IPS-NIHi11 (cell line): ENCODE data around the gene MGRN1.

Experiments
- DNase-seq: peaks from one replicate; pipeline ENCODE4 v3.0.0; 2012; ENCODE audit warnings: mixed read lengths, low spot score

The MGRN1 gene

DNA sequence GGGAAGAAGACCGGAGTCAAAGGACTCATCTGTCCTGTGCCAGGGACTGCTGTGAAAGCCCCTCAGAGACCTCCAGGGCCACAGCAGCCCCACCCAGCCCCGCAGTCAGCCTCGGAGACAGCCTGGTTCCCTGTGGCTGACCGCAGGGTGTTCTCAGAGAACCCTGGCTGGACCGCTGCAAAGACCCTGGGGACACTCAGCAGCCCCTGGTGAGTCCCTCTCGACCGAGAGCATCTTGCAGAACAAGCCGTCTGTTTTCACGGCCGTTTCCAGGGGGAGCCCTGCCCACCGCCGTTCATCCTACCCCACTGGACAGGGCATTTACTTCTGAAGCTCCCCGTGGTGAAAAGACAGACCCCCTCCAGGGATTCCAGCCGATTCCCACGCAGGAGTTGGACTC, 20.2 kb upstream of the MGRN1 start:
- DNase-seq: no peak

DNA sequence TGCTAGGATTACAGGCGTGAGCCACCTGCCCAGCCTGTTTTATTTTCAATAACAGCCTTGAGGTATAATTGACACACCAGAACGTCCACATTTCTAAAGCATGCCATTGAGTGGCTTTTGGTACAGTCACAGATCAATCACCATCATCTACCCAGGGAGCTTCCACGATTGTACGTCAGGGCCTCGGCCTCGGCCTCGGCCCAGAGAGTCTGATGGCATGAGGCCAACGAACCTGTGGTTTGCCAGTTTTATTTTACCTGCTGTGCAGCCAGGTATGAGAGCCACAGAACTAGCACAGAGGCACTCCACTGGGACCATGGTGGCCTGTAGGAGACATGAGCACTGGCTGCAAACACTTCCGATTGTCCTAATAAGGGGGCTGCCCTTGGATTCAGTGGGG, 18.3 kb upstream of the MGRN1 start:
- no peak for DNase-seq

DNA sequence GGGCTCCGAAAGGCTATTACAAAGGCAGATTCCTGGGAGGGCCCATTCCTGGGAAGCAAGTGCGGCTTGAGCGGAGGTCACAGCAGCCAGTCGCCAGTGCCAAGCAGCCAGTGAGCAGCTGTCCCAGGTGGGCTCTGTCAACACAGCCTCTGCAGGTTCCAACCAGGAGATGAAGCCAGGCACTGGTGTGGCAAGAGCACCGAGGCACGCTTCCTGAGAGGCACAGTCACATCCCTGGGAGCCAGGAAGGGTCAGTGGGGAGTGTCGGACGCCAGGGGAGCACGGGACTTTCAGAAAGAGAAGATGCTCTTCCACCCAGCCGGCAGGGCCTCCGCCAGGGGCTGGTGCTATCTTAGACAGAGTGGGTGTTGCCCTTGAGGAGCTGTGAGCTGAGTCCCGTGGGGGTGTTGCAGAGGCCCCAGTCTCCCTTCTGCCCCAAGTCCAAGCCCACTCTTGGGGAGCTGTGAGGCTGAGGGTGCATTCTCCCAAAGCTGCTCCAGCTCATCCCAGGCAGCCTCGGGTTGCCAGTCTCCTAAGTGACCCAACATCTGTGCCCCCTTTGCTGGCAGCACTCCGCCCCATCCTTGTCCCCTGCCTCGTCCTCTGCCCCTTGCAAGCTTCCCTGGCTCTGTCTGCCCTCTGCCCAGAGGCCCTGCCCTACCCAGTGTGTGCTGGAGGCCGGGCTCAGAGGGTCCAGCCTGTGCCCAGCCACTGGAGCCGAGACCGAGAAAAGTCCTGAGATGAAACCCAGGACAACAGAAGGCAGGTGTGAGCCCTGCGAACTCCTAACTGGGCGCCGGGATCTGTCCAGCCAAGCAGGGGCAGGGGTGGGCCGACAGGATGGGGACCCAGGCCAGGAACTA, 16.6 kb upstream of the MGRN1 start:
- no peak for DNase-seq

DNA sequence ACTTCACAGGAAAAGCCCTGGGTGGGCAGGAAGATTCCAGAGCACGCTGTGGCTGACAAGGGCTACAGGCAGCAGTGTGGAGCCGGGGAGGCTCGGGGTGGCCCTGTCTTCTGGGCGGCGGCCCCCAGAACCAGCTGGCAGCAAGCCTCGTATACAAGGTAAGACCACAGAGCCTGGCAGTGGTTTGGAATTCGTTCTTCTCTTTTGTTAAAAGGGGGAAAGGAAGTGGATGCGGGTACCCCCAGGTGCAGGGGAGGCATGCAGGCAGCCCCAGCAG, 16.0 kb upstream of the MGRN1 start:
- no peak for DNase-seq

DNA sequence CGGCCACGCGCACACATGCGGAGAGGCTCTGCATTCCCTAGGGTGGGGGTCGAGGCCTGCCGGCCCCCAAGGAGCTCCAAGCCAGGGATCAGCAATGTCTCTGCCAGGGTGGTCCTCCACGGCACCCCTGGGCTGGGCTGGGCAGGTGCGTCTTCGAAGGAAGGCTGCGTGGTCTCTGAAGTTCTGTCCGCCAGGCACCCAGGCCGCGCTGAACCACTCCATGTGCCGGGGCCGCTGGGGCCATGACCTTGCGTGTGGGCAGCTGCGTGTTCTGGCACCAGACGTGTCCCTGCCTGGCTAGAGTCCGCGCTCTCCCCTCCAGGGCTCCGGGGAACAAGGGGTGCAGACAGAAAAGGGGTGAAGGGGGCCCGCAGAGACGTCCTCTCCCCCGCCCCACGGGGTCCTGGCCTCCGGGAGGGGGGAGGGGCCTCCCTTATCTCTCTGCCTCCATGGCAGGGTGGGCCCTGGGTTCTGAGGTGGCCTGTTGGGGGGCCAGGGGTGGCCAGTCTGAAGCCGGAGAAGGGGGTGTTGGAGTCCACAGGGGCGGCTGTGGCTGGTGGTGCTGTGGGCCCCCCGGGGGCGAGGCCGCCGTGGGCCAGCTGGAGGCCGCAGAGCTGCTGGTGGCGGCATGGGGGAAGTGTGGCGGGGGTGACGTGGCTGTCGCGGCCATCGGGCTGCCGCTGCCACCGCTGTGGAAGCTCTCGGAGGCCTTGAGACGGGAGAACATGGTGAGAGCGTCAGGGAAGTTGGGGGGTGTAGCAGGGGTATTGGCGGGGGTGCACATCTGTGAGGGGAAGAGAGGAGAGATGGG, 15.2 kb upstream of the MGRN1 start:
- DNase-seq: no peak

DNA sequence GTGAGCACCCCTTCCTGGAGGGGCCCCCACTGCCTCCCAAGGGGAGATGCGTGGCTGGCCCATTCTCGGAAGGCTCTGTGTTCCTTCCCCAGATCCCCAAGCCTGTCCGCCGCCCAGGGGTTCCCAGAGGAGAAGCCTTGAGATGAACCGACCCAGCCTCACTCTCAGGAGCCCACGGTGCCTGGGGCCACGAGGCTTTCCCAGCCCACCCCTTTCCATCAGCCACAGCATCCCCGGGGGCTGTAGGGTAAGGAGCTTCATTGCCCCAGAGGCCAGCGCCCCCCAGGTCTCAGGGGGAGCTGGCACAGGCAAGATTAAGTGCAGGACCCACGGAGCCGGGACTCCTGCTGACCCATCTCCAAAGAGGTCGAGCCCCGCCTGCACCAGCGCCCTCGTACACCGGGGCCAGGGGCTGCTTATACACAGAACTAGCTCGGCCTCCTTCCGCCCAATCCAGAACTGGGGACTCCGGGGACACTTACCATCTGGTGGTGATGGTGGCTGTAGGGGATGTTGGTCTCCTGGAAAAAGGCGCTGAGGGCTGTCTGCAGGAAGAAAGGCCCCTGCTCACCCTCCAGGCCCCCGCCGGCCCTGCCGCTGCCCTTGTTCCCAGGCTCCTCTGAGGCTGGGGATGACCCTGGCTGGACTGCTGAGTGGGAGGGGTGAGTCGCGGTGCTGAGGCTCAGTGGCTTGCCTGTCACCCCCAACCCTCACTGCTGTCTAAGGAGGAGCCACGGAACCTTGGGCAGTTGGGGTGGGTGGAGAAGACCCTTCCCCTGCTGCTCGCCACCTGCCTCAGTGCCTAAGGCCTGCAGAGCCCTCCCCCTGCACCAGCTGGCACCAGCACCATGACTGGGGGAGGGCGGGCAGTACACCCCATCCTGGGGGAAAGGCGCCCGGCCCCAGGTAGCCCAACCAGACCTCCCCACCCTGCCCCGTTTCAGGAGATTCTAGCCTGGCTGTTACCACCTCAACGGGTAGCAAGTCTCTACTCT, 14.3 kb upstream of the MGRN1 start:
- no peak for DNase-seq

DNA sequence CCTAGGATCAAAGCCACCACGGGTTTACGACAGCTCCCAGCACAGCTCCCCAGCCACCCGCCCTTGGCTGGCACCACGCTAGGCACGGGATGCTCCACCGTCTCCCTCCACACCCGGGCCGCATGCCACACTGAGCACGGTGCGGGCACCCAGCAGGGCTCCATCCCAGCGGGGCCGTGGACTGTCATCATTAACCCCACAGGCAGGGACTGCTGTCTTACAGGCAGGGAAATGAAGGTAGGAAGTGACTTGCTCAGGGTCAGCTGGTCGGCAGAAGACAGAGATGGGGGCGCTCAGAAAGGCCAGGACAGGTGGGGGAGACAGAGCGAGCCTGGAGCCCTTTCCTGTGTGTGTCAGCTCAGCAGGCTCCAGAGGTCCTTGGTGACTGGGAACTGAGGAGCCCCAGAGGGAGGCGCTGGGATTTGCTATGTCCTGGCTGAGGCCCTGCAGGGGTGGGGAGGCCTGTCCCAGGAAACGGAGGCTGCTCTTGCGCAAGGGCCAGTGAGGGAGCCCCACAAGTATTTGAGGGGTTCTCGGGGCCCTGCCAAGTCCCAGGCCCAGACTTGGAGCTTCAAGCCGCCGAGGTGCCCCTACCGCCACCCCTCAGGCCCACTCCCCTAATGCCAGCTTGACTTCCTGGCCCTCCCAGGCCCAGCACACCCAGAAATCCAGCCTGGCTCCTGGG, 13.1 kb upstream of the MGRN1 start:
- no peak for DNase-seq

DNA sequence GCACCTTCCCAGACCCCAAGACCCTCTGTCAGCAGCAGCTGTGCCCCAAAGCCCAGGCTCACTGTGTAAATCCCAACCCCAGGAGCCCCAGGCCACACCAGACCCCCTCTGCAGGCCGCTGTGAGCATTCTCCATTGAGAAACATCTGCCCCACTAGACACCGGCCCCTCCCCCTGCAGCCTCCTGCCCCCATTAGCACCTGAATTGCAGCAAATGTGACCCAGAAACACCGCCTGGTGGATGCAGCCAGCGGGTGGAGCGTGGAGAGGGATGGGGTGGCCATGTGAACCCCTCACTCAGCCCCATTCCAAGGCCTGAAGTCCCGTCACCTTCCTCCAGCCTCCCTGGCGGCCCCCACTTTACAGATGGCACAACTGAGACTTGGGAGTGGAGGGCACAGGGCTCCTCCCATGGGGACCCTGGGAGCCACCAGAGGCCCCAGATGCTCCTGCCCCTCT, 12.1 kb upstream of the MGRN1 start:
- DNase-seq: peak; percentile 75

DNA sequence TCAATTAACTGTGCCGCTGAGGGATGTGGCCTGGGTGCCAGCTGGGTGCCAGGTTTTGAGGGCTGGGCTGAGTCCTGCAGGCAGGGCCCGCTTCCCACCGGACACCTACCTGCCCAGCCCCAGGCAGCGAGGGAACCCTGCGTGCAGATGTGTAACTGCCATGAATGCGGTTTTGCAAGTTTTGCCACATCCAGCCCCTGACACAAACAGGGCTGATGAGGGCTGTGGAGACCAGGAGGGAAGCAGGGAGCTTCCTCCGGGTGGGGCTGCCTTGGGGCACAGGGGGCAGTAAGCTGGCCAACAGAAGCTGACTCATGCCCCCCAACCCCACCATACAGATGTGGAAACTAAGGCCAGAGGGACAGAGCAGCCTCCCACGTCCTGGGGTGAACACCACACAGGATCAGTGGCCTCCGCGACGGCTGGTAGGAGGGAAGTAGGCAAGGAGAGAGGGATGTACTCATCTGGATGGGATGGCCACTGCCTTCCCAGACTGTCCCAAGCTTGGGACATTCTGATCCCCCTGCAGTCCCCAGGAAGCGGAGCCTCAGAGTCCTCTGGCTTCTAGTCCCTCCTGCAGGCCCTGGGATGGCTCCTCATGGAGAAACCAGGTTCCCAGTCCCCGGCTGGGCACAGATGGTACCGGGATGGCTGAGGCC, 11.5 kb upstream of the MGRN1 start:
- DNase-seq: peak; percentile 17

DNA sequence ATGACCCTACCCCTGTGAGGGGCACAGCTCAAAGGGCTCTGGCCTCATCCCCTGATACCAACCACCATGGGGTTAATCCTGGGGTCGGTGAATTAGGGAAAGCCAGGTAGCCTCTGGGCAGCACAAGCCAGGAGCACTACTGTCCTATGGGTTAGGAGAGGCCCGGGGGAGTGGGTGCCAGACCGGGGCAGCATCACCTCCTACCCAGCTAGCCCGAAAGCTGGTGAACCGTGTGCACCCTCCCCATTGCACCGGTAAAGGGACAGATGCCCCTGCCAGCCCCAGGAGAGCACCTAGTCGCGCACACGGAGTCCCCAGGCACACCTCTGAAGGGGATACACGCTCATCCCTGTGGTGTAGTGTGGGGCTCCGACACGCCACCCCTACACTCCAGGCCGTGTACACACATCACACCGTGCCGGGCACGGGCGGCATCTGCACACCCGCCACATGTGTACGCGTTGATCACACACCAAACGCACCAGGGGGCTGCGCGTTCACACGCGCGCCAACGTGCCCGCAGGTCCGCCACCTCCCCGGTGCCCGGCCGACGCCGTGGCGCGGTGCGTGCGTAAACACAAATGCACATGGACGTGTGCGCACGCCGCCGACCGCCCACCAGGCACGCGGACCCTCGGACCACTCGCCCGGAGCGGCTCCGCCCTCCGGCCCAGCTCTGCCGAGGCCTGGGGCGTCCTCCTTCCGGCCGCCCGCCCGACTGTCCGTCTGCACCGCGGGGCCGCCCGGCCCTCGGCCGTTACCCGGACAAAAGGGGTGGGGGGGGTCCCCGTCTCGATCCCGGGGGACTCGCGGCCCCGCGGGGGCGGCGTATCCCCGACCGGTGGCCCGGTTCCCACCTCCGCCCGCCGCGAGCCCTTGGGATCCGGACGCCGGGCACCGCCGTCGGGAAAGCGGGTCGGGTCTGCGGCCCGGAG, 10.7 kb upstream of the MGRN1 start:
- peak; percentile 65 for DNase-seq

DNA sequence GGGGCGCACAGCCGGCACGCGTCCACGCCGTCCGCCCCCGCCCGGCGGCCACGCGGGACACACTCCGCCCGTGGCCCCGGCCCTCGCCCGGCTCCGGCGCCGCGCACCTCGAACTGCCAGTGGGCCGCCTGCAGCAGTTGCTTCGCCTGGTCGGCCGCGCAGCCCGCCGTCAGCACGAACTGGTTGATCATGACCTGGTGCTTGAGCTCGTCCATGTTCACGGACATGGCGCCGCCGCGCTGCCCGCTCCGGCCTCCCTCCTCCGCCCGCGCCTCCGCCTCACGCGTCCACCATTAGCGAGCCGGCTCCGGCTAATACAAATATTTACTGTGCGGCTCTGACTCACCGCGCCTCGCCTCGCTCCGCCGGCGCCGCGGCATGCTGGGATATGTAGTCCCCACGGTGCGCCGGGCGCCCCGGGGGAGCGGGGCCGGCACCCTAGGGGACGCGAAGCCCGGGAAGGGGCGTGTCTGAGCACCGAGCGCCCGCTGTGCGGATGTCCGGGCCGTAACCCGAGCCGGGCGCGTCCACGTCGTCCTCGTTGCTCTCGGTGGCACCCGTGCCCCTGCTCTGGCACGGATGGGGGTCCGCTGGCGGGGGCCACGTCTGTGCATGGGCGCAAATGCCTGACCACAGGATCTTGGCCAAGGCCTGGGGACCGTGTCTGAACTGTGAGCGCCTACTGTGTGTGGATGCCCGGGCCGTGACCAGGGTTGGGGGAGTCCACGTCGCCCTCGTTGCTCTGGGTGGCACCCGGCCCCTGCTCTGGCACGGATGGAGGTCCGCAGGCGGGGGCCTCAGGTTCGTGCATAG, 9.8 kb upstream of the MGRN1 start, which contains the start of gene UBALD1:
UBALD1 (minus strand) TSS at position 318 of the 813 bp plus-strand sequence; CDS start at position 227, 91 bp downstream.
- peak; percentile 80 for DNase-seq

DNA sequence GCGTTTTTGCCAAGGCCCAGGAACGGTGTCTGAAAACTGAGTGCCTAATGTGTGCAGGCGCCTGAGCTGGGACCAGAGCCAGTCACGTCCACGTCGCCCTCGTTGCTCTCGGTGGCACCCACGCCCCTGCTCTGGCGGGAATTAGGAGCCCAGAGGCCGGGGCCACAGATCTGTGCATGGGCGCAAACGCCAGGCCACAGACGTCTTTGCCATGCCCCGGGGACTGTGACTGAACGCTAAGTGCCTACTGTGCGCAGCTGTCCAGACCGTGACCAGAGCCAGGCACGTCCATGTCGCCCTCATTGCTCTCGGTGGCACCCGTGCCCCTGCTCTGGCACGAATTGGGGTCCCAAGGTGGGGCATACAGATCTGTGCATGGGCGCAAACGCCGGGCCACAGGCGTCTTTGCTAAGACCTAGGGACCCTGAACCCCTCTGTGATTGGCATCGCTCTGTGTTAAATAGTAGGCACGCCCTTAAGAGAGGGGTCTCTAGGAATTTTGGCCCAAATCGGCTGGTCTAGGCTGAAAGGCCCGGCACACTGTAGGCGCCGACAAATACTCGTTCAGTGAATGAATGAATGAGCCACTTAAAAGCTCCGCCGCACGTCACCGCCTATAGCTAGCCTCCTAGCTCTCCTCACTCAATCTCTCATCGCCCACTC, 9.1 kb upstream of the MGRN1 start:
- DNase-seq: no peak

DNA sequence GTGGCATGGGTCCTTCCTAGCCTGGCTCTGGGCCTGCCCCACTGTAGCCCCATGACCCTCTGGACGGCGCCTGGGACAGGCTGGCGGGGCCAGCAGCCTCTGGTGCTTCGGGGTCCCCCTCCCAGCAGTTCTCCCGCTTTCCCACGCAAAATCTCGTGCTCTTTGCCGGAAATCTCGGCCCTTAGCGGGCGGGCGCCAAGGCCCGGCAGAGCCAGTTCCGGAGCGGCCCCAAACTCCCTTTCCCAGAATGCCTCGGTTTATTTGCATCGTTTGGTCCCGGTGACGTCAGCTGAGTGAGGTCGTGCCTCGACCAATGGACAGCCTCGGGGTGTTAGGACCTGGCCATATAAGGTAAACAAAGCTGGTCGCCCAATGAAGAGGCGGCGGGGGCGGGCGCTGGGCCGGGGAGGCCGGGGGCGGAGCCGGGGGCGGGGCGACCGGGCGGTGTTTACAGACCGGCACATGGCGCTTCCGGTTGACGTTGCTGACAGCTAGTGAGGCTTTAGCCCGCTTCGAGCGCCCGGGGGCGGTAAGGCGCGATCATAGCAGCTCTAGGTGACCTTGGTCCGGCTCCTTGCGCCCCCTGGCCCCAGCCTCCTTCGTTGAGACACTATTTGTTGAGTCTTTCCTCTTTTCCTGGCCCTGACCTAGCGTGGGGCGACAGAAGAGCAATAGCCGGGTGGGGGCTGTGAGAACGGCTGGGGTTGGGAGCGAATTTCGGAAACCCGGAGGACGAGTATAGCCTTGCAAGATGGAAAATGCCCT, 8.4 kb upstream of the MGRN1 start:
- peak; percentile 92 for DNase-seq

DNA sequence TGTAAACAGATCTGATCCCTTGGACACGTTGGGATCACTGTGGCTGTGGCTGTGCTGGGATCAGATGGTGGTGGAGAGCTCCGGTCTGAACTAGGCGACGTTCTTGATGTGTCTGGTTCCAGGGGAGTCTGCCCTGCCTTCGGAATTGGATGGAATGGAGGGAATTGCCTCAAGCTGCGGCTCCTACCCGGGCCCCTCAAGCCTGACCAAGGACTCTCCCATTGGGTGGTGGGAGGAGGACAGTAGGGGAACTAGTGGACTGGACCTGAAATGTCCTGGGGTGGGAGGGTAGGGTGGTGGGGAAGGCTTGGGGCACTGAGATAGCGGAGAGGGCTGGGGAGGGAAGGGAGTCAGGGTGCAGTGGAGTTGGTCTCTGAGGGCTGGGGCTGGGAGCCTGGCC, 6.7 kb upstream of the MGRN1 start:
- no peak for DNase-seq

DNA sequence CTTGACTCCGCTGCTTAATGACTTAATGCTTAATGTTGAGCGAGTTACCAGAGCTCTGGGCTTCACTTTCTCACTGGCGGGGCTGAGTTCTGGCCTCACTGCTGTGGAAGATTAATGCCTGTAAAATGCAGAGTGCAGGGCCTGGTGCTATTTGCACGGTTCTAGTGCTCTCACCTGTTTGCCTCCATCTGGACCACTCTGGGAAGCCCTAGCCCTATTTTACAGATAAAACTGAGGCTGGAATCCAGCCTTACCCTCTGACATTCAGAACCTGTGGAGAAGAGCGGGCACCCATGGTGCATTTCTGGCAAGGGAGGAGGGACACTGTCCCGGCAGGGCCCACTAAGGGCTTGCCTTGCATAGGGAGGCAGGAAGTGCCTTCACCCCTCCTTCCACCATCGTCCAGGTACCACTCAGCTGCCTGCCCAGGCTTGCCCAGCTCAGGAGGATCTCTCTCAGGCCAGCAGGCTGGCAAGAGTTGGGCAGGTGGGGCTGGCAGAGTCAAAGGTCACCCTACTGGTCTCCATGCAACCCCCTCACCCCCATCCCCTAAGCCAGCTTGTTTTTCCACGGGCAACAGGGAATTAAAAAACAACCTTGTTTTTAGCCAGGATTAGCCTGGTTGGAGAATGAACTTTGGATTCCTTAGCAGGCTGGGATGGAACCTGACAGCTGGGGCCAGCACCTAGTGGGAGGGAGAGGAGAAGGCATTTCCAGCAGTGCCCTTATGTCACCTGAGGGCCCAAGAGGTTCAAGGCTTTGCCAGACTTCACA, 5.8 kb upstream of the MGRN1 start:
- DNase-seq: no peak

DNA sequence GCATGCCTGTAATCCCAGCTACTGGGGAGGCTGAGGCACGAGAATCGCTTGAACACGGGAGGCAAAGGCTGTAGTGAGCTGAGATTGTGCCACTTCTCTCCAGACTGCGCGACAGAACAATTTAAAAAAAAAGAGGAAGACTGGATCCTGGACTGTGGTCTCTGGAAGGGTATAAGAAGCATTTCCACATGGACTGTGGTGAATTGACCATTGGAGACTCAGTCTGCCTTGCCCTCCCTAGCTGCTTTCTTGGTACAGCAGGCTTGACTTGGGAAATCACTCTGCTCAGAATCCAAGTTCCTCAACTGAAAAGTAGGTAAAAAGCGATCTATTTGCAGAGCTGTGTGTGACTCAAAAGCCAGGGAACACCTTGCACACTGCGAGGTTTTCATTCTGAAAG, 1.0 kb upstream of the MGRN1 start:
- no peak for DNase-seq
